Thymus (tissue), 11 donors: Measurements from ENCODE around the gene ATP6V0C. TPM values are rescaled to one million over a fixed set of nuclear protein-coding genes. Genes with fewer than 3 reads are reported as not detected.
"Not testable (repeated sequence)": the region's sequence is repeated elsewhere in the genome, so short reads cannot be mapped to it uniquely, and the experiment has no call there.

ENCODE experiments used
- DNase-seq, 9 donors: peaks; one replicate each; pipeline ENCODE4 v3.0.0-alpha.2; 2013; ENCODE audit warnings: low spot score in 9 of 9, low read depth in 6 of 9, missing footprints in 1 of 9
- H3K27ac ChIP-seq, 2 donors: one replicate each; pipeline ENCODE4 v1.5.1; 2013; ENCODE audit warnings: control low read depth in 1 of 2, low read depth in 1 of 2, low read length in 1 of 2, mild to moderate bottlenecking in 1 of 2, moderate library complexity in 1 of 2
- H3K27me3 ChIP-seq, 2 donors: one replicate each; pipeline ENCODE4 v1.5.1; 2013; ENCODE audit warnings: low read length in 1 of 2; ENCODE audit not compliant: control insufficient read depth in 2 of 2, insufficient read depth in 1 of 2
- H3K36me3 ChIP-seq, 2 donors: one replicate each; pipeline ENCODE4 v1.5.1; 2013; ENCODE audit warnings: low read length in 1 of 2, mild to moderate bottlenecking in 1 of 2, moderate library complexity in 1 of 2; ENCODE audit not compliant: control insufficient read depth in 2 of 2, insufficient read depth in 2 of 2
- H3K4me1 ChIP-seq, 2 donors: one replicate each; pipeline ENCODE4 v1.5.1; 2013; ENCODE audit warnings: low read length in 2 of 2; ENCODE audit not compliant: control insufficient read depth in 2 of 2, insufficient read depth in 2 of 2
- H3K4me3 ChIP-seq, 2 donors: one replicate each; pipeline ENCODE4 v1.5.1; 2013; ENCODE audit warnings: low read length in 2 of 2, control low read depth in 1 of 2, mild to moderate bottlenecking in 1 of 2
- H3K9me3 ChIP-seq, 2 donors: one replicate each; pipeline ENCODE4 v1.5.1; 2013; ENCODE audit warnings: low read length in 1 of 2, mild to moderate bottlenecking in 1 of 2; ENCODE audit not compliant: control insufficient read depth in 2 of 2, insufficient read depth in 1 of 2
- WGBS: extraction: QIAGEN DNeasy Blood & Tissue Kit; methylation state at CpG from one replicate; pipeline ENCODE4 v1.1.7; 2013; 5-methylcytosine and 5-hydroxymethylcytosine counted together
- polyA plus RNA-seq: library from polyadenylated mRNA; stranded (reverse); fragments of 200-250 nt; gene quantifications from one replicate; pipeline ENCODE4 v1.2.3, GENCODE V29; 2013
- total RNA-seq: library from RNA; stranded (reverse); fragments of 120-200 nt; gene quantifications from one replicate; pipeline ENCODE4 v1.2.4, GENCODE V29; 2013
- donor health status: healthy.

Gene ATP6V0C
- total and polyA plus RNA-seq, 2 donors, result 11.0 to 103 TPM

GRCh38 chr16:2568573-2568972 lies 54.8 kb downstream of the ATP6V0C start:
- not testable (repeated sequence) for H3K4me1 ChIP-seq, DNase-seq, H3K36me3 ChIP-seq, H3K27ac ChIP-seq, H3K27me3 ChIP-seq, H3K9me3 ChIP-seq, H3K4me3 ChIP-seq
- WGBS, result no CpG with 5 or more reads among the region's 11 CpGs

Other genes starting within 250 kb of the ATP6V0C start
- 87.2 TPM for gene RNPS1, start 245.8 kb upstream of the ATP6V0C start, total RNA-seq
- gene RNPS1, start 245.8 kb upstream of the ATP6V0C start, polyA plus RNA-seq, result 130 TPM
- 8.4 TPM for gene ABCA3, start 173.2 kb upstream of the ATP6V0C start, total RNA-seq
- gene ABCA3, start 173.2 kb upstream of the ATP6V0C start, polyA plus RNA-seq, result 8.6 TPM
- gene CCNF, start 84.5 kb upstream of the ATP6V0C start, total RNA-seq, result 22.7 TPM
- gene CCNF, start 84.5 kb upstream of the ATP6V0C start, polyA plus RNA-seq, result 4.0 TPM
- gene TEDC2, start 53.8 kb upstream of the ATP6V0C start, total RNA-seq, result 11.0 TPM
- 1.8 TPM for gene TEDC2, start 53.8 kb upstream of the ATP6V0C start, polyA plus RNA-seq
- 0.71 TPM for gene NTN3, start 42.7 kb upstream of the ATP6V0C start, total RNA-seq
- gene NTN3, start 42.7 kb upstream of the ATP6V0C start, polyA plus RNA-seq, result 0.02 TPM
- gene TBC1D24, start 38.8 kb upstream of the ATP6V0C start, total RNA-seq, result 3.5 TPM
- gene TBC1D24, start 38.8 kb upstream of the ATP6V0C start, polyA plus RNA-seq, result 3.7 TPM
- 22.1 TPM for gene AMDHD2, start 6.4 kb downstream of the ATP6V0C start, total RNA-seq
- 33.2 TPM for gene AMDHD2, start 6.4 kb downstream of the ATP6V0C start, polyA plus RNA-seq
- gene CEMP1, start 17.5 kb downstream of the ATP6V0C start, total RNA-seq, result 0.47 TPM
- gene CEMP1, start 17.5 kb downstream of the ATP6V0C start, polyA plus RNA-seq, result 1.2 TPM
- 17.2 TPM for gene PDPK1, start 24.1 kb downstream of the ATP6V0C start, total RNA-seq
- 14.1 TPM for gene PDPK1, start 24.1 kb downstream of the ATP6V0C start, polyA plus RNA-seq
- 18.5 TPM for gene KCTD5, start 168.6 kb downstream of the ATP6V0C start, total RNA-seq
- gene KCTD5, start 168.6 kb downstream of the ATP6V0C start, polyA plus RNA-seq, result 21.8 TPM
- 0.28 TPM for gene PRSS27, start 206.3 kb downstream of the ATP6V0C start, total RNA-seq
- 6.5 TPM for gene PRSS27, start 206.3 kb downstream of the ATP6V0C start, polyA plus RNA-seq
- 42.4 TPM for gene SRRM2, start 238.7 kb downstream of the ATP6V0C start, total RNA-seq
- gene SRRM2, start 238.7 kb downstream of the ATP6V0C start, polyA plus RNA-seq, result 690 TPM